WTC11 (cell line): ENCODE measurements around the gene BROX. TPM values are rescaled to one million over a fixed set of nuclear protein-coding genes. Genes with fewer than 3 reads are reported as not detected.

Experiments used
- ATAC-seq: fragments of 200-7000 bp; cut with Tn5 transposase; 2 replicates; pipeline ENCODE4 v1.10.0; 2021; ENCODE audit warnings: mild to moderate bottlenecking, moderate library complexity
- CTCF ChIA-PET: fragments of 300-600 bp; sonication (Branson Sonifier 250); formaldehyde crosslinking; loops from one replicate; lab custom pipeline; 2021; ENCODE audit warnings: antibody characterized with exemption; lab: Charles Lee
- POLR2A ChIA-PET: fragments of 350-600 bp; sonication (Branson Sonifier 250); formaldehyde crosslinking; loops from one replicate; lab custom pipeline; 2021; ENCODE audit warnings: antibody characterized with exemption; lab: Charles Lee
- DNase-seq: peaks from one replicate; pipeline ENCODE4 v3.0.0; 2021; ENCODE audit warnings: low spot score
- H3K27ac Mint-ChIP-seq: 2 replicates; pipeline ENCODE4 v1.8.0; 2021; ENCODE audit warnings: mixed read lengths
- H3K27me3 Mint-ChIP-seq: 2 replicates; pipeline ENCODE4 v1.8.0; 2021; ENCODE audit warnings: low read depth, mild to moderate bottlenecking, moderate library complexity, mixed read lengths
- H3K36me3 Mint-ChIP-seq: 2 replicates; pipeline ENCODE4 v1.8.0; 2021; ENCODE audit warnings: mixed read lengths
- H3K4me1 Mint-ChIP-seq: 2 replicates; pipeline ENCODE4 v1.8.0; 2022; ENCODE audit warnings: mixed read lengths
- H3K4me3 Mint-ChIP-seq: 2 replicates; pipeline ENCODE4 v1.8.0; 2021; ENCODE audit warnings: mild to moderate bottlenecking, moderate library complexity, mixed read lengths
- H3K9me3 Mint-ChIP-seq: 2 replicates; pipeline ENCODE4 v1.8.0; 2021; ENCODE audit warnings: mixed read lengths
- AR ChIP-seq: fragments of 250-450 bp; sonication (Bioruptor Pico); IDR thresholded peaks from 2 replicates; pipeline ENCODE4 v1.9.0; 2021; ENCODE audit warnings: mild to moderate bottlenecking
- ATF1 ChIP-seq: sonication (generic); formaldehyde crosslinking; IDR thresholded peaks from 2 replicates; pipeline ENCODE4 v1.8.1; 2023; ENCODE audit warnings: mild to moderate bottlenecking, moderate library complexity, missing genetic modification reagents
- CBFB ChIP-seq: sonication (generic); formaldehyde crosslinking; IDR thresholded peaks from 2 replicates; pipeline ENCODE4 v1.8.1; 2022; ENCODE audit warnings: mild to moderate bottlenecking, low read depth, missing genetic modification reagents
- CDX4 ChIP-seq: fragments of 250-450 bp; sonication (Bioruptor Pico); IDR thresholded peaks from 2 replicates; pipeline ENCODE4 v1.9.0; 2021; ENCODE audit warnings: moderate library complexity, mild to moderate bottlenecking, inconsistent platforms, borderline replicate concordance
- CREB1 ChIP-seq: sonication (generic); formaldehyde crosslinking; IDR thresholded peaks from 2 replicates; pipeline ENCODE4 v1.8.0; 2023; ENCODE audit warnings: mild to moderate bottlenecking, missing genetic modification reagents
- ELF4 ChIP-seq: sonication (generic); formaldehyde crosslinking; IDR thresholded peaks from 2 replicates; pipeline ENCODE4 v1.8.1; 2022; ENCODE audit warnings: low read depth, mild to moderate bottlenecking, moderate library complexity, missing genetic modification reagents
- ETV6 ChIP-seq: sonication (generic); formaldehyde crosslinking; IDR thresholded peaks from 2 replicates; pipeline ENCODE4 v1.8.1; 2022; ENCODE audit warnings: mild to moderate bottlenecking, missing genetic modification reagents
- GRHL2 ChIP-seq: fragments of 250-450 bp; sonication (Bioruptor Pico); IDR thresholded peaks from 2 replicates; pipeline ENCODE4 v1.8.0; 2022; ENCODE audit warnings: mild to moderate bottlenecking, moderate library complexity; ENCODE audit not compliant: insufficient replicate concordance, severe bottlenecking
- GTF2I ChIP-seq: fragments of 250-450 bp; sonication (Bioruptor Pico); conservative IDR thresholded peaks from 2 replicates; pipeline ENCODE4 v1.4.0; 2021; ENCODE audit warnings: mild to moderate bottlenecking
- HMGA2 ChIP-seq: fragments of 250-450 bp; sonication (Bioruptor Pico); IDR thresholded peaks from 2 replicates; pipeline ENCODE4 v1.4.0; 2021; ENCODE audit warnings: mild to moderate bottlenecking, moderate library complexity
- JAZF1 ChIP-seq: fragments of 250-450 bp; sonication (Bioruptor Pico); IDR thresholded peaks from 2 replicates; pipeline ENCODE4 v1.9.0; 2021; ENCODE audit warnings: moderate library complexity, mild to moderate bottlenecking, inconsistent platforms
- MAX ChIP-seq: sonication (generic); formaldehyde crosslinking; IDR thresholded peaks from 2 replicates; pipeline ENCODE4 v1.8.0; 2022; ENCODE audit warnings: mild to moderate bottlenecking, missing genetic modification reagents
- NFATC4 ChIP-seq: fragments of 250-450 bp; sonication (Bioruptor Pico); IDR thresholded peaks from 2 replicates; pipeline ENCODE4 v1.9.0; 2021; ENCODE audit warnings: mild to moderate bottlenecking
- RELA ChIP-seq: sonication (generic); formaldehyde crosslinking; IDR thresholded peaks from 2 replicates; pipeline ENCODE4 v1.8.1; 2022; ENCODE audit warnings: missing genetic modification reagents, mild to moderate bottlenecking, borderline replicate concordance
- ZNF121 ChIP-seq: sonication (generic); formaldehyde crosslinking; IDR thresholded peaks from 2 replicates; pipeline ENCODE4 v1.8.0; 2023; ENCODE audit warnings: missing genetic modification reagents
- ZNF138 ChIP-seq: sonication (generic); formaldehyde crosslinking; conservative IDR thresholded peaks from 2 replicates; pipeline ENCODE4 v1.8.1; 2022; ENCODE audit warnings: mild to moderate bottlenecking, moderate library complexity, missing genetic modification reagents
- ZNF219 ChIP-seq: sonication (generic); formaldehyde crosslinking; IDR thresholded peaks from 2 replicates; pipeline ENCODE4 v1.8.0; 2023; ENCODE audit warnings: missing genetic modification reagents, mild to moderate bottlenecking, borderline replicate concordance
- ZNF232 ChIP-seq: sonication (generic); formaldehyde crosslinking; IDR thresholded peaks from 2 replicates; pipeline ENCODE4 v1.8.0; 2022; ENCODE audit warnings: mild to moderate bottlenecking, missing genetic modification reagents
- ZNF317 ChIP-seq: sonication (generic); formaldehyde crosslinking; IDR thresholded peaks from 2 replicates; pipeline ENCODE4 v1.8.1; 2023; ENCODE audit warnings: low read depth, mild to moderate bottlenecking, moderate library complexity, missing genetic modification reagents, borderline replicate concordance
- ZNF425 ChIP-seq: fragments of 250-450 bp; sonication (Bioruptor Pico); conservative IDR thresholded peaks from 2 replicates; pipeline ENCODE4 v1.9.0; 2021; ENCODE audit warnings: mild to moderate bottlenecking
- ZNF671 ChIP-seq: fragments of 250-450 bp; sonication (Bioruptor Pico); IDR thresholded peaks from 2 replicates; pipeline ENCODE4 v1.8.0; 2021; ENCODE audit warnings: mild to moderate bottlenecking
- ZSCAN18 ChIP-seq: fragments of 250-450 bp; sonication (Bioruptor Pico); IDR thresholded peaks from 2 replicates; pipeline ENCODE4 v2.1.2; 2022; ENCODE audit warnings: mild to moderate bottlenecking, moderate library complexity
- total RNA-seq: library from RNA; stranded (reverse); gene quantifications from 3 replicates; pipeline ENCODE4 v1.2.3, GENCODE V29; 2021

The BROX gene
- total RNA-seq, 1 experiment from 2014 or later, result 27.1 TPM

- Mint-ChIP-seq H3K4me1 (no peaks in the 10 kb centered on the region), H3K36me3 (peaks cover 15% of the 10 kb centered on the region), H3K9me3 (peaks cover 37% of the 10 kb centered on the region)
- CTCF ChIA-PET, result interaction anchor here (0.7 to 1.2 kb wide), 5 partner anchors 17 to 364 kb away, joined by 3 to 4 read pairs (median 3); no protein-coding TSS in a partner anchor
- no peak for TF ChIP-seq ZSCAN18 (CRISPR knock-in tag)
- TF ChIP-seq GTF2I (CRISPR knock-in tag), result peak; percentile 78
- TF ChIP-seq, all 79 proteins: peak for 1
- DNase-seq (no peak), ATAC-seq (peak; percentile 26)
- no peak overlapping the region for H3K27ac Mint-ChIP-seq
- peaks cover 5% of the 10 kb centered on the region; the same call in 1 of the 2 replicates for H3K27me3 Mint-ChIP-seq
- POLR2A ChIA-PET, result no interaction called here
- no peak overlapping the region for H3K4me3 Mint-ChIP-seq
Observed at GRCh38 chr1:222769181-222769580, 56.8 kb downstream of the BROX start.

GRCh38 chr1:222769971-222770620 lies 57.7 kb downstream of the BROX start:
- H3K9me3 Mint-ChIP-seq, result peaks cover 35% of the 10 kb centered on the region
- peaks cover 5% of the 10 kb centered on the region; the same call in 1 of the 2 replicates for H3K27me3 Mint-ChIP-seq
- H3K27ac Mint-ChIP-seq, result no peak overlapping the region
- H3K36me3 Mint-ChIP-seq, result peaks cover 15% of the 10 kb centered on the region
- TF ChIP-seq RELA (CRISPR knock-in tag) (no peak), GRHL2 (CRISPR knock-in tag) (no peak), NFATC4 (CRISPR knock-in tag) (no peak), HMGA2 (CRISPR knock-in tag) (no peak), ATF1 (CRISPR knock-in tag) (no peak), ZNF232 (CRISPR knock-in tag) (no peak), MAX (CRISPR knock-in tag) (no peak), ZNF425 (no peak), CDX4 (CRISPR knock-in tag) (no peak), AR (no peak), ZNF317 (no peak), CBFB (no peak)
- H3K4me3 Mint-ChIP-seq, result no peak overlapping the region
- POLR2A ChIA-PET, result no interaction called here
- H3K4me1 Mint-ChIP-seq, result no peaks in the 10 kb centered on the region
- ATAC-seq (no peak), DNase-seq (no peak)
- CTCF ChIA-PET, result interaction anchor here (1.2 kb wide), 1 partner anchor 320 kb away, joined by 5 read pairs; no protein-coding TSS in a partner anchor

- ChIA-PET CTCF (interaction anchor here (1.7 kb wide), 1 partner anchor 317 kb away, joined by 4 read pairs; no protein-coding TSS in a partner anchor), POLR2A (no interaction called here)
- Mint-ChIP-seq H3K27me3 (peaks cover 3% of the 10 kb centered on the region; the same call in 1 of the 2 replicates), H3K27ac (no peak overlapping the region), H3K4me1 (no peaks in the 10 kb centered on the region), H3K9me3 (peaks cover 24% of the 10 kb centered on the region), H3K36me3 (peaks cover 15% of the 10 kb centered on the region), H3K4me3 (no peak overlapping the region)
- DNase-seq, result no peak
- no peak for ATAC-seq
- TF ChIP-seq ELF4 (CRISPR knock-in tag), result no peak
- TF ChIP-seq ZNF138, result no peak
- no peak for TF ChIP-seq CREB1
- TF ChIP-seq CBFB, result no peak
- no peak for TF ChIP-seq ZNF219 (CRISPR knock-in tag)
- TF ChIP-seq ZNF121 (CRISPR knock-in tag), result no peak
- TF ChIP-seq JAZF1 (CRISPR knock-in tag), result no peak
- TF ChIP-seq ETV6, result no peak
- TF ChIP-seq ZNF671, result no peak
- TF ChIP-seq ZNF425, result no peak
Observed at GRCh38 chr1:222772996-222773379, 60.6 kb downstream of the BROX start.
